ENCODE data around the gene CCDC141. TPM values are rescaled to one million over a fixed set of nuclear protein-coding genes. Genes with fewer than 3 reads are reported as not detected.

The CCDC141 gene
- total RNA-seq, 2 donors from 2014 or later, result 118 to 142 TPM

- Histone ChIP-seq H3K9me3 (ENCODE audit: control insufficient read depth, low read length) (no peaks in the 10 kb centered on the region), H3K4me3 (ENCODE audit: low read length) (no peak overlapping the region), H3K27ac (ENCODE audit: low read depth, low read length) (no peak overlapping the region), H3K9ac (ENCODE audit: extremely low read depth, low read length, poor library complexity, severe bottlenecking) (no peak overlapping the region), H3K27me3 (ENCODE audit: control insufficient read depth, insufficient read depth, low read length, poor library complexity, severe bottlenecking) (peaks cover 8% of the 10 kb centered on the region), H3K36me3 (ENCODE audit: control insufficient read depth, insufficient read depth, low read length) (peaks cover 71% of the 10 kb centered on the region), H3K4me1 (ENCODE audit: control insufficient read depth, insufficient read depth, low read length) (peaks cover 2% of the 10 kb centered on the region)
- TF ChIP-seq, protein P1, sequence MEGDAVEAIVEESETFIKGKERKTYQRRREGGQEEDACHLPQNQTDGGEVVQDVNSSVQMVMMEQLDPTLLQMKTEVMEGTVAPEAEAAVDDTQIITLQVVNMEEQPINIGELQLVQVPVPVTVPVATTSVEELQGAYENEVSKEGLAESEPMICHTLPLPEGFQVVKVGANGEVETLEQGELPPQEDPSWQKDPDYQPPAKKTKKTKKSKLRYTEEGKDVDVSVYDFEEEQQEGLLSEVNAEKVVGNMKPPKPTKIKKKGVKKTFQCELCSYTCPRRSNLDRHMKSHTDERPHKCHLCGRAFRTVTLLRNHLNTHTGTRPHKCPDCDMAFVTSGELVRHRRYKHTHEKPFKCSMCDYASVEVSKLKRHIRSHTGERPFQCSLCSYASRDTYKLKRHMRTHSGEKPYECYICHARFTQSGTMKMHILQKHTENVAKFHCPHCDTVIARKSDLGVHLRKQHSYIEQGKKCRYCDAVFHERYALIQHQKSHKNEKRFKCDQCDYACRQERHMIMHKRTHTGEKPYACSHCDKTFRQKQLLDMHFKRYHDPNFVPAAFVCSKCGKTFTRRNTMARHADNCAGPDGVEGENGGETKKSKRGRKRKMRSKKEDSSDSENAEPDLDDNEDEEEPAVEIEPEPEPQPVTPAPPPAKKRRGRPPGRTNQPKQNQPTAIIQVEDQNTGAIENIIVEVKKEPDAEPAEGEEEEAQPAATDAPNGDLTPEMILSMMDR (conservative IDR thresholded peaks at IDR 0.05), result no peak
- Mint-ChIP-seq H3K27me3 (ENCODE audit: insufficient read depth) (peaks cover 15% of the 10 kb centered on the region), H3K4me3 (no peak overlapping the region), H3K36me3 (ENCODE audit: low read depth) (peaks cover 74% of the 10 kb centered on the region), H3K9me3 (no peaks in the 10 kb centered on the region), H3K4me1 (peaks cover 3% of the 10 kb centered on the region), H3K27ac (no peak overlapping the region)
- DNase-seq, result no peak
- 99 to 100% methylated on average over 2 to 5 of the region's 5 CpGs for WGBS, 2 experiments (ENCODE audit: insufficient coverage in 1 of 2, insufficient read length in 1 of 2)
Observed at GRCh38 chr2:178863130-178863855, 186.6 kb downstream of the CCDC141 start.

DNA sequence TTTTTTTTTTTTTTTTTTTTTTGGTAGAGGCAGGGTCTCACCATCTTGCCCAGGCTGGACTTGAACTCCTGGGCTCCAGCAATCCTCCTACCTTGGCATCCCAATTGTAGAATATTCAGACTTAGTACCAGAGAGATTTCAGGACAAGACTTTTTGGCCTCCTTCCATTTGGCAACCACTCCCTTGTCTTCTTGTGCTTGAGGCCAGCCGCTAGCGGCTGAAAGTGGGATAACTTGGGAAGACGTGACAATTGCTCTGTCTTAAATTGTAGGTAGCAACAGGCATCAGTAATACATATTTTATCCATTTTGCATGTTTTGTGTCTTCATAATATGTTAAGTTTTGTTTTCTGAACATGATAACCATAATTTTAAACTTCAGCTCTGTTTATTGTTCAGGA is 189.4 kb downstream of the CCDC141 start:
- no peak overlapping the region for H3K9ac ChIP-seq (ENCODE audit: extremely low read depth, low read length, poor library complexity, severe bottlenecking)
- no peaks in the 10 kb centered on the region for H3K27me3 ChIP-seq (ENCODE audit: control insufficient read depth, insufficient read depth, low read length, poor library complexity, severe bottlenecking)
- peaks cover 78% of the 10 kb centered on the region for H3K36me3 Mint-ChIP-seq (ENCODE audit: low read depth)
- H3K4me1 ChIP-seq (ENCODE audit: control insufficient read depth, insufficient read depth, low read length), result no peaks in the 10 kb centered on the region
- H3K27me3 Mint-ChIP-seq (ENCODE audit: insufficient read depth), result peaks cover 7% of the 10 kb centered on the region
- no peak overlapping the region for H3K4me3 Mint-ChIP-seq
- 100% methylated on average over 3 of the region's 3 CpGs; no CpG with 5 or more reads in 1 of the 2 experiments for WGBS, 2 experiments (ENCODE audit: insufficient coverage in 1 of 2, insufficient read length in 1 of 2)
- no peaks in the 10 kb centered on the region for H3K9me3 ChIP-seq (ENCODE audit: control insufficient read depth, low read length)
- TF ChIP-seq, protein P1 (conservative IDR thresholded peaks at IDR 0.05), result no peak
- no peaks in the 10 kb centered on the region for H3K9me3 Mint-ChIP-seq
- peaks cover 3% of the 10 kb centered on the region for H3K4me1 Mint-ChIP-seq
- no peak overlapping the region for H3K4me3 ChIP-seq (ENCODE audit: low read length)
- H3K27ac ChIP-seq (ENCODE audit: low read depth, low read length), result no peak overlapping the region
- H3K27ac Mint-ChIP-seq, result no peak overlapping the region
- no peak for DNase-seq
- peaks cover 72% of the 10 kb centered on the region for H3K36me3 ChIP-seq (ENCODE audit: control insufficient read depth, insufficient read depth, low read length)

- no peaks in the 10 kb centered on the region for H3K9me3 ChIP-seq (ENCODE audit: control insufficient read depth, low read length)
- no peak overlapping the region for H3K4me3 ChIP-seq (ENCODE audit: low read length)
- no peaks in the 10 kb centered on the region for H3K4me1 ChIP-seq (ENCODE audit: control insufficient read depth, insufficient read depth, low read length)
- H3K27me3 Mint-ChIP-seq (ENCODE audit: insufficient read depth), result peaks cover 3% of the 10 kb centered on the region
- no peak overlapping the region for H3K9ac ChIP-seq (ENCODE audit: extremely low read depth, low read length, poor library complexity, severe bottlenecking)
- H3K4me1 Mint-ChIP-seq, result peaks cover 3% of the 10 kb centered on the region
- H3K27ac ChIP-seq (ENCODE audit: low read depth, low read length), result no peak overlapping the region
- no peak for DNase-seq
- H3K9me3 Mint-ChIP-seq, result no peaks in the 10 kb centered on the region
- WGBS, 2 experiments (ENCODE audit: insufficient coverage in 1 of 2, insufficient read length in 1 of 2), result 89 to 92% methylated on average over 2 of the region's 2 CpGs
- H3K27me3 ChIP-seq (ENCODE audit: control insufficient read depth, insufficient read depth, low read length, poor library complexity, severe bottlenecking), result no peaks in the 10 kb centered on the region
- H3K36me3 Mint-ChIP-seq (ENCODE audit: low read depth), result peaks cover 76% of the 10 kb centered on the region
- H3K27ac Mint-ChIP-seq, result no peak overlapping the region
- TF ChIP-seq, protein P1 (conservative IDR thresholded peaks at IDR 0.05), result no peak
- no peak overlapping the region for H3K4me3 Mint-ChIP-seq
- peaks cover 71% of the 10 kb centered on the region for H3K36me3 ChIP-seq (ENCODE audit: control insufficient read depth, insufficient read depth, low read length)
Observed at GRCh38 chr2:178859730-178860129, 190.2 kb downstream of the CCDC141 start.
